HEK293T (cell line): ENCODE measurements around the gene MED6.

Experiments used
- BHLHE40 ChIP-seq: fragments of 450-650 bp; IDR thresholded peaks from 2 replicates; pipeline ENCODE4 v1.6.1; 2016; ENCODE audit warnings: mild to moderate bottlenecking, moderate library complexity, borderline replicate concordance
- ELF4 ChIP-seq: fragments of 450-650 bp; IDR thresholded peaks from 2 replicates; pipeline ENCODE4 v1.6.1; 2017; ENCODE audit warnings: antibody characterized with exemption
- FOXA1 ChIP-seq: fragments of 450-650 bp; IDR thresholded peaks from 2 replicates; pipeline ENCODE4 v1.6.1; 2016; ENCODE audit warnings: mild to moderate bottlenecking
- FOXK2 ChIP-seq: fragments of 450-650 bp; IDR thresholded peaks from 2 replicates; pipeline ENCODE4 v1.6.1; 2016; ENCODE audit warnings: mild to moderate bottlenecking
- FOXM1 ChIP-seq: fragments of 450-650 bp; IDR thresholded peaks from 2 replicates; pipeline ENCODE4 v1.6.1; 2017; ENCODE audit warnings: mild to moderate bottlenecking, borderline replicate concordance
- HDGF ChIP-seq: fragments of 450-650 bp; IDR thresholded peaks from 2 replicates; pipeline ENCODE4 v1.6.1; 2017; ENCODE audit warnings: antibody characterized with exemption, borderline replicate concordance
- NFRKB ChIP-seq: fragments of 450-650 bp; IDR thresholded peaks from 2 replicates; pipeline ENCODE4 v1.6.1; 2016; ENCODE audit warnings: mild to moderate bottlenecking, moderate library complexity
- PKNOX1 ChIP-seq: fragments of 450-650 bp; IDR thresholded peaks from 2 replicates; pipeline ENCODE4 v1.6.1; 2016

GRCh38 chr14:70649803-70650202 lies 49.3 kb upstream of the MED6 start:
- TF ChIP-seq PKNOX1 (no peak), NFRKB (no peak), FOXA1 (no peak), HDGF (no peak), FOXK2 (no peak), BHLHE40 (no peak), FOXM1 (no peak), ELF4 (no peak)
